Upper lobe of left lung (tissue), 4 donors: ENCODE results near the gene FBXL13.
"Not testable (repeated sequence)": the region's sequence is repeated elsewhere in the genome, so short reads cannot be mapped to it uniquely, and the experiment has no call there.

Experiments
- CTCF ChIP-seq, 6 experiments: fragments of 450-650 bp in 4 of 6; fragments of 200-600 bp in 2 of 6; sonication (generic) in 2 of 6; IDR thresholded peaks; one replicate each; pipeline ENCODE4 v1.5.1; 2016 to 2019; ENCODE audit warnings: antibody characterized with exemption in 6 of 6
- EP300 ChIP-seq, 4 donors: sonication (generic); formaldehyde crosslinking; IDR thresholded peaks; one replicate each; pipeline ENCODE4 v1.5.1; 2017; ENCODE audit warnings: antibody characterized with exemption in 4 of 4, control low read depth in 2 of 4
- POLR2A ChIP-seq, 4 donors: fragments of 450-650 bp; IDR thresholded peaks; one replicate each; pipeline ENCODE4 v1.5.1; 2016 to 2017; ENCODE audit warnings: antibody characterized with exemption in 4 of 4, mild to moderate bottlenecking in 2 of 4
- POLR2AphosphoS5 ChIP-seq, 2 donors: sonication (generic); formaldehyde crosslinking; IDR thresholded peaks; one replicate each; pipeline ENCODE4 v1.5.1; 2017; ENCODE audit warnings: antibody characterized with exemption in 2 of 2

- TF ChIP-seq CTCF, POLR2A, EP300, POLR2AphosphoS5 (IDR thresholded peaks at IDR 0.05): not testable (repeated sequence)
Observed at GRCh38 chr7:102961993-102962392, 112.6 kb downstream of the FBXL13 start.
